NOMO-1 treated with DMSO at 0.1 percent for 48 hours (cell line): ENCODE measurements around the gene ISOC1.

ENCODE experiments used
- DNase-seq: peaks from one replicate; lab custom pipeline; 2025; ENCODE audit not compliant: unreplicated experiment; lab: John Stamatoyannopoulos, UW

Gene ISOC1

GRCh38 chr5:129124608-129125007 is 30.1 kb downstream of the ISOC1 start:
- no peak for DNase-seq

- DNase-seq: no peak
Observed at GRCh38 chr5:129125819-129126218, 31.3 kb downstream of the ISOC1 start.

GRCh38 chr5:129133553-129133952 is 39.0 kb downstream of the ISOC1 start:
- DNase-seq: no peak

- DNase-seq: no peak
Observed at GRCh38 chr5:129135633-129136032, 41.1 kb downstream of the ISOC1 start.

GRCh38 chr5:129137637-129138036 is 43.1 kb downstream of the ISOC1 start:
- DNase-seq: no peak

GRCh38 chr5:129141078-129141477 is 46.5 kb downstream of the ISOC1 start:
- no peak for DNase-seq

- DNase-seq: no peak
Observed at GRCh38 chr5:129141696-129142095, 47.1 kb downstream of the ISOC1 start.

- DNase-seq: no peak
Observed at GRCh38 chr5:129155876-129156275, 61.3 kb downstream of the ISOC1 start.

- no peak for DNase-seq
Observed at GRCh38 chr5:129161830-129162229, 67.3 kb downstream of the ISOC1 start.
